ENCODE data around the gene SCYGR5. TPM values are rescaled to one million over a fixed set of nuclear protein-coding genes. Genes with fewer than 3 reads are reported as not detected.

SCYGR5 gene
- total RNA-seq, 1 donor from 2014 or later = not detected

- DNase-seq (ENCODE audit: low spot score) = no peak
- Mint-ChIP-seq H3K27ac (ENCODE audit: unreplicated experiment) (no peak overlapping the region), H3K4me1 (ENCODE audit: unreplicated experiment) (no peaks in the 10 kb centered on the region), H3K27me3 (ENCODE audit: unreplicated experiment) (peaks cover 2% of the 10 kb centered on the region), H3K4me3 (ENCODE audit: unreplicated experiment) (no peak overlapping the region), H3K36me3 (ENCODE audit: low read depth, unreplicated experiment) (no peaks in the 10 kb centered on the region), H3K9me3 (ENCODE audit: unreplicated experiment) (no peaks in the 10 kb centered on the region)
- TF ChIP-seq CTCF (IDR thresholded peaks at IDR 0.05; ENCODE audit: unreplicated experiment) = no peak
Observed at GRCh38 chr2:227706859-227707258, 40.3 kb downstream of the SCYGR5 start.

GRCh38 chr2:227707390-227707789 is 40.8 kb downstream of the SCYGR5 start:
- no peaks in the 10 kb centered on the region for H3K36me3 Mint-ChIP-seq (ENCODE audit: low read depth, unreplicated experiment)
- H3K27me3 Mint-ChIP-seq (ENCODE audit: unreplicated experiment) = peaks cover 2% of the 10 kb centered on the region
- H3K27ac Mint-ChIP-seq (ENCODE audit: unreplicated experiment) = no peak overlapping the region
- H3K4me1 Mint-ChIP-seq (ENCODE audit: unreplicated experiment) = no peaks in the 10 kb centered on the region
- H3K4me3 Mint-ChIP-seq (ENCODE audit: unreplicated experiment) = no peak overlapping the region
- DNase-seq (ENCODE audit: low spot score) = no peak
- no peak for TF ChIP-seq CTCF (IDR thresholded peaks at IDR 0.05; ENCODE audit: unreplicated experiment)
- H3K9me3 Mint-ChIP-seq (ENCODE audit: unreplicated experiment) = no peaks in the 10 kb centered on the region

DNA sequence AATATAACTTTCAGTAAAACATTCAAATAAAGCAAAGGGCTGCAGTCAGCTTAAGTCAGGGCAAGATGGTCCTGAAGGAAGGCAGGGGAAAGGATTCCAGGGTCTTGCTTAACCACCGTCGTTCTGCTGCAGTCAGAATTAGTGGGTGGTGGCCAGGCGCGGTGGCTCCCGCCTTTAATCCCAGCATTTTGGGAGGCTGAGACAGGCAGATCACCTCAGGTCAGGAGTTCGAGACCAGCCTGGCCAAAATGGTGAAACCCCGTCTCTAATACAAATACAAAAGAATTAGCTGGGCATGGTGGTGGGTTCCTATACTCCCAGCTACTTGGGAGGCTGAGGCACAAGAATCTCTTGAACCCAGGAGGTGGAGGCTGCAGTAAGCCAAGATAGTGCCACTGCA is 44.4 kb downstream of the SCYGR5 start:
- Mint-ChIP-seq H3K27ac (ENCODE audit: unreplicated experiment) (no peak overlapping the region), H3K9me3 (ENCODE audit: unreplicated experiment) (no peaks in the 10 kb centered on the region), H3K36me3 (ENCODE audit: low read depth, unreplicated experiment) (no peaks in the 10 kb centered on the region), H3K4me1 (ENCODE audit: unreplicated experiment) (peaks cover 6% of the 10 kb centered on the region), H3K27me3 (ENCODE audit: unreplicated experiment) (no peaks in the 10 kb centered on the region), H3K4me3 (ENCODE audit: unreplicated experiment) (no peak overlapping the region)
- no peak for DNase-seq (ENCODE audit: low spot score)
- TF ChIP-seq CTCF (IDR thresholded peaks at IDR 0.05; ENCODE audit: unreplicated experiment) = no peak

DNA sequence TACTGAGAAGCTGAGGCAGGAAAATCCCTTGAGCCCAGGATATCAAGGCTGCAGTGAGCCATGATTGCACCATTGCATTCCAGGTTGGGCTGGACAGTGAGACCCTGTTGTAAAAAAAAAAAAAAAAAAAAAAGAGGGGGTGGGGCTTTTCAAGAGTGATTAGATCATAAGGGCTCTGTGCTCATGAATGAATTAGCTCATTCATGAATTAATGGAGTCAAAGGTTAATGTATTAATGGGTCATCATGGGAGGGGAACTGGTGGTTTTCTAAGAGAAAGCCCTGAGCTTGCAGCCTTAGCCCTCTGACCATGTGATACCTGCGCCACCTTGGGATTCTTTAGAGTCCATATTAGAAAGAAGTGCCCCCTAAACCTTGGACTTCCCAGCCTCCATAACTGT is 46.7 kb downstream of the SCYGR5 start:
- Mint-ChIP-seq H3K27me3 (ENCODE audit: unreplicated experiment) (no peaks in the 10 kb centered on the region), H3K36me3 (ENCODE audit: low read depth, unreplicated experiment) (no peaks in the 10 kb centered on the region), H3K27ac (ENCODE audit: unreplicated experiment) (no peak overlapping the region), H3K4me3 (ENCODE audit: unreplicated experiment) (no peak overlapping the region), H3K9me3 (ENCODE audit: unreplicated experiment) (no peaks in the 10 kb centered on the region), H3K4me1 (ENCODE audit: unreplicated experiment) (peaks cover 6% of the 10 kb centered on the region)
- TF ChIP-seq CTCF (IDR thresholded peaks at IDR 0.05; ENCODE audit: unreplicated experiment) = no peak
- no peak for DNase-seq (ENCODE audit: low spot score)

DNA sequence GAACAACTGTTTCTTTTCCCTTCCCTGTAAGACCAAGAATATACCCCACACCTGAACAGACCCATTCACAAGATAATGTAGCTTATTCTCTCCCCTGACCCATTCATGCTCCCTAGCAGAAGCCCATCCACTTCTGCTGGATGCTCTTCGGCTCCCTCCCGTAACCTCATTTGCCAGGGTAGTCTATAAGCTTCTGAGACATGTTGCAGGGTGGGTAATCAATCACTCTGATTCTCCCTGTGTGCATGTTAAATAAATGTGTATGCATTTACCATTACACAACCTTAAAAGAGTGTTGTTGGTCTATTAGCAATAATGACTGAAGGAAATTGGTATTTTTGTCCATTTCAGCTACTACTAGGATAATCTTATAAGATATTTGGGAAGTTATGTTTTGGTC is 49.9 kb downstream of the SCYGR5 start:
- no peak overlapping the region for H3K4me3 Mint-ChIP-seq (ENCODE audit: unreplicated experiment)

More for the DNA sequence above, 49.9 kb downstream of the SCYGR5 start:
- H3K36me3 Mint-ChIP-seq (ENCODE audit: low read depth, unreplicated experiment) = no peaks in the 10 kb centered on the region
- no peak overlapping the region for H3K27ac Mint-ChIP-seq (ENCODE audit: unreplicated experiment)
- peaks cover 6% of the 10 kb centered on the region for H3K4me1 Mint-ChIP-seq (ENCODE audit: unreplicated experiment)
- no peaks in the 10 kb centered on the region for H3K27me3 Mint-ChIP-seq (ENCODE audit: unreplicated experiment)
- H3K9me3 Mint-ChIP-seq (ENCODE audit: unreplicated experiment) = no peaks in the 10 kb centered on the region
- TF ChIP-seq CTCF (IDR thresholded peaks at IDR 0.05; ENCODE audit: unreplicated experiment) = no peak
- no peak for DNase-seq (ENCODE audit: low spot score)

Other genes starting within 250 kb of the SCYGR5 start
- 70.9 TPM for gene AGFG1, start 194.6 kb upstream of the SCYGR5 start, total RNA-seq (ENCODE audit: unreplicated experiment)
- not detected for gene SCYGR2, start 67.9 kb upstream of the SCYGR5 start, total RNA-seq (ENCODE audit: unreplicated experiment)
- gene SCYGR3, start 52.0 kb upstream of the SCYGR5 start, total RNA-seq (ENCODE audit: unreplicated experiment) = not detected
- not detected for gene SCYGR4, start 49.3 kb upstream of the SCYGR5 start, total RNA-seq (ENCODE audit: unreplicated experiment)
- 0.62 TPM for gene SLC19A3, start 51.2 kb downstream of the SCYGR5 start, total RNA-seq (ENCODE audit: unreplicated experiment)
- not detected for gene SCYGR6, start 58.0 kb downstream of the SCYGR5 start, total RNA-seq (ENCODE audit: unreplicated experiment)
- gene SCYGR7, start 61.5 kb downstream of the SCYGR5 start, total RNA-seq (ENCODE audit: unreplicated experiment) = not detected
- not detected for gene SCYGR8, start 79.1 kb downstream of the SCYGR5 start, total RNA-seq (ENCODE audit: unreplicated experiment)
- not detected for gene CCL20, start 147.0 kb downstream of the SCYGR5 start, total RNA-seq (ENCODE audit: unreplicated experiment)
- gene DAW1, start 204.8 kb downstream of the SCYGR5 start, total RNA-seq (ENCODE audit: unreplicated experiment) = 1.6 TPM

All from endothelial cell (in vitro differentiated cells).